Activated CD8-positive, alpha-beta memory T cell treated with anti-CD3 and anti-CD28 coated beads for 4 hours (primary cell): ENCODE measurements around the gene FAR1.

Source experiments
- DNase-seq, 2 donors: peaks; one replicate each; pipeline ENCODE4 v3.0.0-alpha.2; 2020; ENCODE audit warnings: low read depth in 2 of 2

FAR1 gene

GRCh38 chr11:13777341-13777985 lies 109.0 kb downstream of the FAR1 start:
- DNase-seq: no peak

- DNase-seq: no peak
These were observed 109.9 kb downstream of the FAR1 start for GRCh38 chr11:13778345-13778744.

- DNase-seq: no peak
These were observed 112.7 kb downstream of the FAR1 start for GRCh38 chr11:13781153-13781552.
